H9 (cell line): Measurements from ENCODE around the gene EPHA8. TPM values are rescaled to one million over a fixed set of nuclear protein-coding genes. Genes with fewer than 3 reads are reported as not detected.

Experiments used
- DNase-seq: peaks from one replicate; pipeline ENCODE4 v3.0.0-alpha.2; 2017
- H2AFZ ChIP-seq: one replicate; pipeline ENCODE4 v1.6.1; 2013; ENCODE audit warnings: mild to moderate bottlenecking, low read length, control low read depth, moderate library complexity
- H2AK5ac ChIP-seq: 2 replicates; pipeline ENCODE4 v1.6.1; 2013; ENCODE audit warnings: low read length, control low read depth, mixed read lengths; ENCODE audit not compliant: insufficient read length
- H2BK120ac ChIP-seq: one replicate; pipeline ENCODE4 v1.6.1; 2013; ENCODE audit warnings: low read depth, mild to moderate bottlenecking, low read length, control low read depth, inconsistent platforms; ENCODE audit not compliant: poor library complexity, severe bottlenecking
- H2BK12ac ChIP-seq: 2 replicates; pipeline ENCODE4 v1.6.1; 2013; ENCODE audit warnings: low read length, control low read depth, mixed read lengths, low read depth; ENCODE audit not compliant: insufficient read length
- H2BK15ac ChIP-seq: 2 replicates; pipeline ENCODE4 v1.6.1; 2013; ENCODE audit warnings: low read depth, low read length, control low read depth
- H2BK20ac ChIP-seq: one replicate; pipeline ENCODE4 v1.6.1; 2013; ENCODE audit warnings: low read depth, mild to moderate bottlenecking, low read length, control low read depth, inconsistent platforms; ENCODE audit not compliant: poor library complexity, severe bottlenecking
- H2BK5ac ChIP-seq: 2 replicates; pipeline ENCODE4 v1.6.1; 2013; ENCODE audit warnings: low read length, control low read depth, mixed read lengths; ENCODE audit not compliant: insufficient read length
- H3K14ac ChIP-seq: 2 replicates; pipeline ENCODE4 v1.6.1; 2013; ENCODE audit warnings: low read length, control low read depth; ENCODE audit not compliant: insufficient read depth
- H3K18ac ChIP-seq: 2 replicates; pipeline ENCODE4 v1.6.1; 2013; ENCODE audit warnings: low read depth, mild to moderate bottlenecking, mixed read lengths, low read length, control low read depth; ENCODE audit not compliant: insufficient read length
- H3K23ac ChIP-seq: 2 replicates; pipeline ENCODE4 v1.6.1; 2013; ENCODE audit warnings: low read length, control low read depth, mixed read lengths, low read depth; ENCODE audit not compliant: insufficient read length
- H3K23me2 ChIP-seq: 2 replicates; pipeline ENCODE4 v1.6.1; 2013; ENCODE audit warnings: low read depth, mild to moderate bottlenecking, mixed read lengths, low read length, control low read depth; ENCODE audit not compliant: insufficient read length, poor library complexity, severe bottlenecking
- H3K27ac ChIP-seq: 2 replicates; pipeline ENCODE4 v1.5.1; 2013; ENCODE audit warnings: low read length, control low read depth, mixed read lengths, low read depth; ENCODE audit not compliant: insufficient read length
- H3K27me3 ChIP-seq: 2 replicates; pipeline ENCODE4 v1.6.1; 2013; ENCODE audit warnings: low read length, control low read depth, inconsistent platforms; ENCODE audit not compliant: insufficient read depth
- H3K4ac ChIP-seq: 2 replicates; pipeline ENCODE4 v1.6.1; 2013; ENCODE audit warnings: low read depth, mild to moderate bottlenecking, control low read depth, inconsistent platforms, low read length, moderate library complexity
- H3K4me1 ChIP-seq: 2 replicates; pipeline ENCODE4 v1.6.1; 2013; ENCODE audit warnings: low read length, control low read depth, inconsistent platforms; ENCODE audit not compliant: insufficient read depth
- H3K4me2 ChIP-seq: 2 replicates; pipeline ENCODE4 v1.6.1; 2013; ENCODE audit warnings: low read length, control low read depth, mixed read lengths; ENCODE audit not compliant: insufficient read length, insufficient read depth
- H3K56ac ChIP-seq: 2 replicates; pipeline ENCODE4 v1.6.1; 2013; ENCODE audit warnings: low read depth, mild to moderate bottlenecking, mixed read lengths, low read length, control low read depth; ENCODE audit not compliant: insufficient read length
- H3K79me1 ChIP-seq: 2 replicates; pipeline ENCODE4 v1.6.1; 2013; ENCODE audit warnings: low read depth, mild to moderate bottlenecking, moderate library complexity, low read length, control low read depth, inconsistent platforms; ENCODE audit not compliant: insufficient read depth, poor library complexity, severe bottlenecking
- H3K79me2 ChIP-seq: 2 replicates; pipeline ENCODE4 v1.6.1; 2013; ENCODE audit warnings: low read length, control low read depth, inconsistent platforms; ENCODE audit not compliant: insufficient read depth
- H3K9ac ChIP-seq: 2 replicates; pipeline ENCODE4 v1.6.1; 2013; ENCODE audit warnings: low read length, control low read depth, mixed read lengths; ENCODE audit not compliant: insufficient read length; ENCODE audit errors: extremely low read depth
- H3K9me3 ChIP-seq: one replicate; pipeline ENCODE4 v1.6.1; 2013; ENCODE audit warnings: low read depth, low read length, inconsistent platforms; ENCODE audit not compliant: control insufficient read depth
- H3T11ph ChIP-seq: one replicate; pipeline ENCODE4 v1.6.1; 2013; ENCODE audit warnings: mild to moderate bottlenecking, low read length, control low read depth, inconsistent platforms
- H4K20me1 ChIP-seq: one replicate; pipeline ENCODE4 v1.6.1; 2013; ENCODE audit not compliant: control insufficient read depth, insufficient read length, insufficient read depth
- H4K5ac ChIP-seq: 2 replicates; pipeline ENCODE4 v1.6.1; 2013; ENCODE audit warnings: low read depth, mild to moderate bottlenecking, mixed read lengths, low read length, control low read depth; ENCODE audit not compliant: insufficient read length
- H4K8ac ChIP-seq: replicated peaks from 2 replicates; pipeline ENCODE4 v1.6.1; 2013; ENCODE audit warnings: low read length, control low read depth, mixed read lengths, low read depth; ENCODE audit not compliant: insufficient read length
- H4K91ac ChIP-seq: 2 replicates; pipeline ENCODE4 v1.6.1; 2013; ENCODE audit warnings: low read depth, mild to moderate bottlenecking, moderate library complexity, mixed read lengths, low read length, control low read depth; ENCODE audit not compliant: insufficient read length
- H3K27ac Mint-ChIP-seq, 3 experiments: 2 replicates in 2 of 3; 3 replicates in 1 of 3; pipeline ENCODE4 v1.8.0; 2020 to 2021; ENCODE audit warnings: mixed read lengths in 3 of 3, mild to moderate bottlenecking in 1 of 3, moderate library complexity in 1 of 3
- H3K27me3 Mint-ChIP-seq: 2 replicates; pipeline ENCODE4 v1.8.0; 2021; ENCODE audit warnings: low read depth, mild to moderate bottlenecking, moderate library complexity, mixed read lengths
- H3K36me3 Mint-ChIP-seq, 3 experiments: 2 replicates in 2 of 3; 3 replicates in 1 of 3; pipeline ENCODE4 v1.8.0; 2020 to 2021; ENCODE audit warnings: low read depth in 3 of 3, mixed read lengths in 3 of 3; ENCODE audit not compliant: insufficient read depth in 1 of 3
- H3K4me1 Mint-ChIP-seq, 2 experiments: 2 replicates each; pipeline ENCODE4 v1.8.0; 2020; ENCODE audit warnings: mixed read lengths in 2 of 2
- H3K4me3 Mint-ChIP-seq, 2 experiments: 2 replicates in 1 of 2; 3 replicates in 1 of 2; pipeline ENCODE4 v1.8.0; 2020 to 2021; ENCODE audit warnings: mild to moderate bottlenecking in 2 of 2, mixed read lengths in 2 of 2, moderate library complexity in 1 of 2
- H3K9me3 Mint-ChIP-seq, 2 experiments: 2 replicates in 1 of 2; 3 replicates in 1 of 2; pipeline ENCODE4 v1.8.0; 2020; ENCODE audit warnings: mild to moderate bottlenecking in 2 of 2, mixed read lengths in 2 of 2, moderate library complexity in 1 of 2
- WGBS: extraction: QIAGEN DNeasy Blood & Tissue Kit; methylation state at CpG from one replicate; pipeline ENCODE4 v1.1.7; 2013; ENCODE audit warnings: missing lambda C conversion rate, low lambda C conversion rate, mixed read lengths; ENCODE audit not compliant: insufficient read length; ENCODE audit errors: extremely low coverage; 5-methylcytosine and 5-hydroxymethylcytosine counted together
- total RNA-seq: library from RNA; stranded (reverse); gene quantifications from 2 replicates; pipeline ENCODE4 v1.2.1, GENCODE V29; 2021
- TF ChIP-seq, protein P1 (sequence below): fragments of 200-600 bp; sonication (generic); conservative IDR thresholded peaks from 3 replicates; pipeline ENCODE4 v1.8.0; 2021; ENCODE audit warnings: antibody characterized with exemption, mild to moderate bottlenecking

The EPHA8 gene
- total RNA-seq, 1 experiment from 2014 or later = 3.4 TPM

DNA sequence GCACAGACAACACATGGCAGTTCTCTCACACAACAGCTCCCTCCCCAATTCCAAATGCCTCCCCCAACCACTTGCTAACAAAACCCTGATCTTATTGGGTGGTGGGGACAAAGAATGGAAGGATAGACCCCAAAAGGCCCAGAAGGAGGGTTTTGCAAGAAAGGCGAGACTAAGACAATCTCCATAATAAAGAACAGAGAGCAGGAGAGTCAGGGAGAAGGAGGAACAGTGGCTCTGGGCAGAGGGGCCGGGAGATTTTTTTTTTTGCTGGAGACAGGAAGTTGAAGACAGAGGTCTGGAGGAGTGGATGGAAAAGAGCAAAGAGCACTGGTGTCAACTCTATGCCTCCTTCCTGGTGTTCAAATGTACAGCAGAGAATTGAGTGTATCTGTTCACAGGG, 66.6 kb downstream of the EPHA8 start:
- no peaks in the 10 kb centered on the region for H4K20me1 ChIP-seq
- no peak overlapping the region for H3T11ph ChIP-seq
- H2BK20ac ChIP-seq = no peak overlapping the region
- H3K23ac ChIP-seq = no peak overlapping the region
- no peak overlapping the region for H2BK5ac ChIP-seq
- H3K9me3 Mint-ChIP-seq = peaks cover 0 to 6% of the 10 kb centered on the region in 2 experiments; a peak in 1 of 5 replicates
- no peak overlapping the region for H3K27ac ChIP-seq
- H3K4me3 Mint-ChIP-seq = peak overlapping the region in 1 of 2 experiments; percentile 55; a peak in 3 of 5 replicates
- H3K4me2 ChIP-seq = peak overlapping the region; percentile 17
- H3K27me3 Mint-ChIP-seq = peaks cover 6% of the 10 kb centered on the region
- no peak overlapping the region for H2BK12ac ChIP-seq
- no peaks in the 10 kb centered on the region for H3K79me2 ChIP-seq
- no peaks in the 10 kb centered on the region for H3K27me3 ChIP-seq
- no peak overlapping the region for H2AFZ ChIP-seq
- no peak for DNase-seq
- no peaks in the 10 kb centered on the region for H3K23me2 ChIP-seq
- no peak overlapping the region for H2AK5ac ChIP-seq
- H3K79me1 ChIP-seq = no peaks in the 10 kb centered on the region
- H4K91ac ChIP-seq = no peak overlapping the region
- no peak overlapping the region for H2BK120ac ChIP-seq
- H3K18ac ChIP-seq = no peak overlapping the region
- peaks cover 5% of the 10 kb centered on the region for H3K4me1 ChIP-seq
- no CpG with 5 or more reads among the region's 2 CpGs for WGBS
- TF ChIP-seq, protein P1, sequence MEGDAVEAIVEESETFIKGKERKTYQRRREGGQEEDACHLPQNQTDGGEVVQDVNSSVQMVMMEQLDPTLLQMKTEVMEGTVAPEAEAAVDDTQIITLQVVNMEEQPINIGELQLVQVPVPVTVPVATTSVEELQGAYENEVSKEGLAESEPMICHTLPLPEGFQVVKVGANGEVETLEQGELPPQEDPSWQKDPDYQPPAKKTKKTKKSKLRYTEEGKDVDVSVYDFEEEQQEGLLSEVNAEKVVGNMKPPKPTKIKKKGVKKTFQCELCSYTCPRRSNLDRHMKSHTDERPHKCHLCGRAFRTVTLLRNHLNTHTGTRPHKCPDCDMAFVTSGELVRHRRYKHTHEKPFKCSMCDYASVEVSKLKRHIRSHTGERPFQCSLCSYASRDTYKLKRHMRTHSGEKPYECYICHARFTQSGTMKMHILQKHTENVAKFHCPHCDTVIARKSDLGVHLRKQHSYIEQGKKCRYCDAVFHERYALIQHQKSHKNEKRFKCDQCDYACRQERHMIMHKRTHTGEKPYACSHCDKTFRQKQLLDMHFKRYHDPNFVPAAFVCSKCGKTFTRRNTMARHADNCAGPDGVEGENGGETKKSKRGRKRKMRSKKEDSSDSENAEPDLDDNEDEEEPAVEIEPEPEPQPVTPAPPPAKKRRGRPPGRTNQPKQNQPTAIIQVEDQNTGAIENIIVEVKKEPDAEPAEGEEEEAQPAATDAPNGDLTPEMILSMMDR = no peak
- no peak overlapping the region for H3K56ac ChIP-seq
- no peak overlapping the region for H4K8ac ChIP-seq
- no peak overlapping the region for H2BK15ac ChIP-seq
- peaks cover 56 to 65% of the 10 kb centered on the region in 2 experiments for H3K4me1 Mint-ChIP-seq
- no peaks in the 10 kb centered on the region for H3K9me3 ChIP-seq
- H3K14ac ChIP-seq = no peak overlapping the region
- no peak overlapping the region for H3K4ac ChIP-seq
- no peak overlapping the region for H4K5ac ChIP-seq
- no peaks in the 10 kb centered on the region for H3K36me3 Mint-ChIP-seq
- H3K27ac Mint-ChIP-seq = peak overlapping the region in 2 of 3 experiments; percentile 49 to 87; a peak in 5 of 7 replicates
- H3K9ac ChIP-seq = no peak overlapping the region
